Stimulated activated CD8-positive, alpha-beta memory T cell treated with anti-CD3 and anti-CD28 coated beads, Interleukin-12 subunit alpha, Interleukin-12 subunit beta, amount 100 ng/mL, for 1 hour (primary cell): ENCODE data around the gene TMEM236.

Experiments used
- DNase-seq: peaks from one replicate; pipeline ENCODE4 v3.0.0-alpha.2; 2020; ENCODE audit warnings: low read depth

Gene TMEM236

GRCh38 chr10:17820943-17821342 lies 68.9 kb downstream of the TMEM236 start:
- DNase-seq: no peak

GRCh38 chr10:17821893-17822292 lies 69.9 kb downstream of the TMEM236 start:
- no peak for DNase-seq

DNA sequence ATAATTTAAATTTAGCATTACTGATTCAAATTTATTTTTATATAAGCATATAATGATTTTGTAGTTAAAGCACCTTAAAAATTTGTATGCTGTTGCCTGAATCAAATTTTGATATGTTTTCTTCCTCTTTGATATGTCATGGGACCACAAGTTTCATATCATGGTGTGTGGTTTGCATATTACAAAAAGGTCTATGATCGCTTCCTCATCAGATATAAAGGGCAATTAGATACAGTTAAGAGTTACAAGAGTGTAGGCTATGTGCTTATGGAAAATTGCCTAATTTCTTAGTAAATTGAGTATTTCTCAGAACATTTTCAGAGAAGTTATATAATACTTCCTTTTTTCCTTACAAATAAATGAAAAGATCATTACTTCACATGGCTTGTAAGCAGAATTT lies 79.3 kb downstream of the TMEM236 start:
- DNase-seq: no peak

DNA sequence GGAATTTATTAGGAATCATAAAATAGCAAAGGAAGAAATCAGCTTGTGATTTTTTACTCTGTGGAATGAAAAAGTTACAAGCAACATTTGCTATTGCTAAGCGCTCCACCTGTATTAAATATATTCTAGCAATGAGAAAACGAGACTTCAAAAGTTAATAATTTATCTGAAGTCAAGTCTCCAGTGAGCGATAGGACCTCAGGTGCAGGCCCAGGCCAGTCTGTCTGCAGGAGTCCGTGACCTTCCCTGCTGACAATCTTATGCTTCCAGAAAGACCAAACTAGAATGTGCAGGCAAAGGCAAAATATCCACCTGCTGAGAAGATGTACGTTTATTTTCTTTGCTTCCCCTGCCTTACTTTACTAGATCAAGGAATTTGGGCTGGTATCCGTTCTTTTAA lies 79.9 kb downstream of the TMEM236 start:
- no peak for DNase-seq

- no peak for DNase-seq
Observed at GRCh38 chr10:17833656-17834055, 81.7 kb downstream of the TMEM236 start.

GRCh38 chr10:17835688-17836087 lies 83.7 kb downstream of the TMEM236 start:
- DNase-seq: no peak

GRCh38 chr10:17836942-17837341 lies 84.9 kb downstream of the TMEM236 start:
- DNase-seq: no peak

DNA sequence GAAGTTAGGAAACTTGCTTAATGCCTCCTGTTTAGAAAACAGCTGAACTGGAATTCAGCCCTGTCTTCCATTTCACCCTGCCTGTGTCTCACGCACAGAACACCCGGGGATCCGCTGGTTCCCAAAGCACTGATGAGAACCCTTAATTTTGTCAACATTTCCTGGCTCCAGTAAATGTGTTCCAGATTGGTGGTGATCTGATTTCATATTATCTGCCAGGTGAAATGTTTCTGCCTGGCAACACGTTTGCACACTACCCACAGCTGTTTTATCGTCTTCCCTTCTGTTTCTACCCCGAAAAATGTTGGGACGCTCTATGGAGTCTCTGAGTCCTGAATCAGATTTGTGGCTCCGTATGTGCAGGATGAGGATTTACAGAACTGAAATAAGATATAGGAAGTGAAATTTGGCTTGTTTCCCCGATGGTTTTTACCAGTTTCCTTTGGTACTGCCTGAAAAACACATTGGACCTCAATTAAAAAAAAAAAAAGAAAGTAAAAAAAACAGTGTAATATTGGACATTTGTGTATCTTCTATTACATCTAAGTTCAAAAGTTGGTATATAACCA lies 86.2 kb downstream of the TMEM236 start:
- no peak for DNase-seq

- DNase-seq: no peak
Observed at GRCh38 chr10:17841050-17841449, 89.0 kb downstream of the TMEM236 start.

DNA sequence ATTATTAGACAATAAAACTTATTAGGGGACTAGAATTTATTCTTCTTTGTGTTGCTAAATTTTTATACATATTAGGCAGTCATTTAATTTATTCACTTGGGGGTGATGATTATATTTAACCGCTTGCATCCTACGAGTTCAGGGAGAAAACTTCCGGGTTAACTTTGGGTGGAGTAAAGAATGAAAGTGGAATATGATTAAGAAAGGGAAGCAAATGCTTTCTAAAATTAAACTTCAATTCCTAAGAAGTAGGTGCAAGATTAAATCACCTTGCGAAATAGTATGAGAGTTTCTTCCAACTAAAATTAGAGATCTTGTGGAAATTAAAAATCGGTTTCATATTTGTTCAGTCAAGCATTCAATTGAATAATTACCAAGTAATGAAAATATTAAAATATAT lies 90.6 kb downstream of the TMEM236 start:
- no peak for DNase-seq

- DNase-seq: no peak
Observed at GRCh38 chr10:17847585-17848296, 95.7 kb downstream of the TMEM236 start.

DNA sequence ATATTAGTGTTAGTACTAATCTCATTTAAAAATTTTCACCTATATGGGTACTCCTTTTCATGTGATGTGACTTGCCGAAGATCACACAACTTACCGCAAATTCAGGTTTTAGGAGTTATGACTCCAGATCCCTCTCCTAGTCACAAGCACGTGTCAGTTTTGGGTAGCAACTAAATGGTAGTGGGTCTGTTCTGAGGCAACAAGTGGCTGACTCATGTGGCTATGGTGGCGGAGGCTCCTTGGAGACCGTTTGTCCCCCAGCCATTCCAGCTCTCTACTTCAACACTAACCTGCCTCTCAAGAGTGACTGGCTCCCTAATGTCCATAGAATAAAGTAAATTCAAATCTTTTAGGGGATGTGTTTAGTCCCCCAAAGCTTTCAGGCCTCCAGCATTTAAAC lies 96.6 kb downstream of the TMEM236 start:
- DNase-seq: no peak
